ENCODE measurements around the gene CCDC117.

CCDC117 gene

GRCh38 chr22:28830441-28830840 is 57.9 kb downstream of the CCDC117 start:
- no peak for DNase-seq (ENCODE audit: low read depth)

GRCh38 chr22:28831140-28832072 is 58.9 kb downstream of the CCDC117 start:
- no peak for DNase-seq (ENCODE audit: low read depth)

- DNase-seq (ENCODE audit: low read depth) = no peak
These were observed 60.2 kb downstream of the CCDC117 start for GRCh38 chr22:28832731-28833130.

- no peak for DNase-seq (ENCODE audit: low read depth)
These were observed 60.9 kb downstream of the CCDC117 start for GRCh38 chr22:28833276-28833923.

DNA sequence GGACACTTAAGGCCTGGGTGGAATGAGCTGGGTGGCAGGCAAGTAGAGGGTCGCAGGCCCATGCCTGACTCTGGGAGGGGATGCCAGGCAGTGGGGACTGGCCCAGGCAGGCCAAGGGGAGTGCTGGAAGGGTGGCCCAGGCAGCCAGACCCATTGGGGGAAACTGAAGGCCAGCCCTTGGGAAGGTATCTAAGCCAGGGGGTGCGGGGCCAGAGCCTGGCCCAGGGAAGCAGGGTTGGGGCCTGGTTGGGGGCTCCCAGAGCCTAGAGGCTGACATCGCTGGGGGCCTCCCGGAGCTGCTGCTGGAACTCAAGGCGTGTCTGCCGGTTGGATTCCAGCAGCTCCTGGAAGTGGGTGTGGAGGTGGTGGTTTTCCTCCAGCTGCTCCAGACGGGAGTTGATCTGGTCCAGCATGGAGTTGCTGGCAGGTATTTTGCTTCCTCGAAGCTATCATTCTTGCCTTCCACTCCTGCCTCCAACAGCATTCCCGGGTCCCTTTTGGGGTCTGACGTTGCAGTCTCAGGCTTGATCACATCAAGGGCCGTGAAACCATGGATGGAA is 63.2 kb downstream of the CCDC117 start:
- DNase-seq (ENCODE audit: low read depth) = no peak

DNA sequence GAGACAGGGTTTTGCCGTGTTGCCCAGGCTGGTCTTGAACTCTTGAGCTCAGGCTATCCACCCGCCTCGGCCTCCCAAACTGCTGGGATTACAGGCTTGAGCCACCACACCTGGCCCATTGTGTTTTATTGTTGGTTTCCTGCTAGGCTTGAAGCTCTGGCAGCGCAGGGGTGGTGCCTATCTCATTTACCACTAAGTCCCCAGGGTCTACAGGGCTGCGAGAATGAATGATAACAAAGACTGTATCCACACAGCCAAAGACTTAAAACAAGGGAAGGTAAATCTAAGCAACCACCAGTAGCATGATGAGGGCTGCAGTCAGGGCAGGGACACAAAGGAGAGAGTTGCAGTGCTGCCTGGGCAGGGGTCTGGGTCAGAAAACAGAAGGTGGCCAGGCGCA is 65.1 kb downstream of the CCDC117 start:
- no peak for DNase-seq (ENCODE audit: low read depth)
